Kidney tubule cell (primary cell): ENCODE results near the gene IFNL2.
"Not testable (repeated sequence)": the region's sequence is repeated elsewhere in the genome, so short reads cannot be mapped to it uniquely, and the experiment has no call there.

Experiments
- DNase-seq: peaks from one replicate; pipeline ENCODE4 v3.0.0-alpha.2; 2018; ENCODE audit warnings: low spot score

Gene IFNL2

DNA sequence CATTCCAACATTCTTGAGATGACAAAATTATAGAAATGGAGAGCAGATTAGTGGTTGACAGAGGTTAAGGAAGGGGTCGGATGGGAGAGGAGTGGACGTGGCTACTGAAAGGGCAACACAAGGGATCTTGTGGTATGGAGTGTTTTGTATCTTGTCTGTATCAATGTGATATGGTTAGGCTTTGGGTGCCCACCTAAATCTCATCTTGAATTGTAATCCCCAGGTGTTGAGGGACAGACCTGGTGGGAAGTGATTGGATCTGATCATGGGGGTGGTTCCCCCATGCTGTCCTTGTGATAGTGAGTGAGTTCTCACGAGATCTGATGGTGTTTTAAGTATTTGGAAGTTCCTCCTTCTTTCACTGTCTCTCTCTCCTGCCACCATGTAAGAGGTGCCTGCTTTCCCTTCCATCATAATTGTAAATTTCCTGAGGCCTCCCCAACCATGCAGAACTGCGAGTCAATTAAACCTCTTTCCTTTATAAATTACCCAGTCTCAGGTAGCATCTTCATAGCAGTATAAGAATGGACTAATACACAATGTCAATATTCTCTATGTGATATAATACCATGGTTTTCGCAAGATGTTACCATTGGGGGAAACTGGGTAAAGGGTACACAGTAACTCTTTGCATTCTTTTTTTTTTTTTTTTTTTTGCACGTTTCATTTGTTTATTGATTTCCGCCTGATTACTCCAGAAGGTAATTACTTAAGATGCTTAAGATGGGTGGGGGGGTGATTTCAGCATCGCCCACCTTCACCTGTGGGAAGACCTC is 14.6 kb upstream of the IFNL2 start:
- no peak for DNase-seq

DNA sequence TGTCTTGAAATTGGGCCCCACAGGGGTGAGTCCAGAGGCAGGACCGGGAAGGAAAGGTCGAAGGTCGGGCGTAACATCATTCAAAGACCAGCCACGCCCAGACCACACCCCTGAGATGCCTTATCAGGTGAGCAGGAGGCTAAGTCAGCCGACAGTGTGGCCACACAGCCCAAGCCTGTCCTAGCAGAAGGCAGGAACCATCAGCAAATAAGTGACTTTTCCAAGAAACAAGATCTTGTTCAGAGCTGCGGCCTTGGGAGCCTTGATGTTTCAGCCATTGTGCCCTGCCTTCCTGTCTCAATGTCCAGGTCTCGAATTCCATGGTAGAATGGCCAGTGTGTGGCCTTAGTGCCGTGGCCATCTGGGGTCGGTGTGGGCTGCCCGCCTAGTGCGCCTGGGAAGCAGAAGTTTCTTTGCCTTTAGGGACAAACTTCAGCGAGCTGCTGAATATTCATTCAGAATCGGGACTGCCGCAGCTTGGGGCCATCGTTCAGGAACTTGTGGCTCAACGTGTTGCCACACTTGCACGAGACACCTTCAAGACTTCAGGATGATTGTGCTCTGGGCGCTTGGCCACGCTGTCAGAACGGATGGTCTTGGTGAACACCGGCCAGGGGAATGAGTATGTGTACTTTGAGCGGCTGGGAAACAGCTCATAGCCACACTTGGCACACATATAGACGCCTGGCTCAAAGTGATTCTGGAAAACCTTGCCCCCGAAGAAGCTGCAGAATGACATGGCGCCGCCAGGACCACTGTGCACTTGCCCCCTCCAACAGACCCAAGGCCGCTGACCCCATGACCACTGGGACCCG is 13.5 kb upstream of the IFNL2 start:
- DNase-seq, result no peak

DNA sequence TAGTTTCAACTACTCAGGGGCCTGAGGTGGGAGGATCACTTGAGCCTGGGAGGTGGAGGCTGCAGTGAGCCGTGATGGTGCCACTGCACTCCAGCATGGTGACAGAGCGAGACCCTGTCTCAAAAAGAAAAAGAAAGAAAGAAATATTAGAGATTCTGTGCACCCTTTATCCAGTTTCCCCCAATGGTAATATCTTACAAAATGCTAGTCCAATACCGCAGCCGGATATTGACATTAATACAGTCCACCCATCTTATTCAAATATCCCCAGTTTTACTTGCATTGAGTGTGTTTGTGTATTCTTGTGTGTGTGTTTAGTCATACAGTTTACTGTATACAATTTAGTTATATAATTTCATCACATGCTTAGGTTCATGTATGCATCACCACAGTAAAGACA is 11.0 kb upstream of the IFNL2 start:
- no peak for DNase-seq

DNA sequence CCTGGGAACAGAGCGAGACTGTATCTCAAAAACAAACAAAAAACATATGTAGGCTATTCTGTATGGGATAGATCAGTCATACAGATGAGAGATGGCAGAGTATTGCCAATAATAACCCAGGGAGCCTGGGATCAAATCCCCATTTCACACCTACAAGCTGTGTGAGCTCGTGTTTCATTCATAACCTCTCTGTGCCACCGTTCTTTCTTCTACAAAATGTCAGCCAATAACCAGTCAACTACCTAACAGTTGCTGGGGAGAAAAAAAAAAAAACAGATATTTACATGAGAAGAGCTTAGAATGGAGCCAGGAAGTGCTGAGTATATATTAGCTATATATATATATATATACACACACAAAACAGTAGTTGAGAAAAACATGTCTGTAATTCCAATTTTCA is 6.5 kb upstream of the IFNL2 start:
- no peak for DNase-seq

DNA sequence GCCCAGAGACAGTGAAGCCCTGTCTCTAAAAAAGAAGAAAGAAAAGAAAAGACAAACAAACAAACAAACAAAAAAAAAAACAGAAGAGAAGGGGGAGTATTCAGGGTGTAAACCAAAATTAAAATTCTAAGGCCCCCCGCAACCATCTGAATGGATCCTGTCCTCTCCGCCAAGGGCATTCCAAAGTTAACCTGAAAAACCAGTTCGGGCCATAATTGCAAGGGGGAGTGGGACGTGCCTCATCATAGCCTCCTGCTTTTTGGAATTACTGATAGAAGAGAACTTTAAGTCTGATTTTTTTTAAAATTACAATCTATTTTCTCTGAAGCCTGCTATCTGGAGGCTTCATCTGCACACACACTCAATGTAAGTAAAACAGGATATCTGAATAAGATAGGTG is 5.7 kb upstream of the IFNL2 start:
- no peak for DNase-seq

DNA sequence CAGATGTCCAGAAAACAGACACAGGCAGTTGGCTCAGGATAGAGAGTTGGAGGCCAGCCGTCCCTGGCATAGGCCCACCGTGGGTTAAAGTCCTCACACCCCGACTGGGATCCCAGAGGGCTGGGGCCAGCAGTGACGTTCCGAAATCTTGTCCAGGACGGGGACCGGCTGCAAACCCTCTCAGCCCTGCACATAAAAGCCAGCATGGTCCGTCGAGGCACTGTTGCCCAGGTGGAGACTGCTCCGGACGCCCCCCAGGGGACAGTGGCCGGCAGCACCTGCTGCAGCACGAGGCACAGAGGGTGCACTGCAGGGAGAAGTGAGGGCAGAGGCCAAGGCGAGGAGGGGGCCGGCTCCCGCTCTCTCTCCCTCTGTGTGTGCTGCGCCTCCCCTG is 4.3 kb upstream of the IFNL2 start:
- no peak for DNase-seq

DNA sequence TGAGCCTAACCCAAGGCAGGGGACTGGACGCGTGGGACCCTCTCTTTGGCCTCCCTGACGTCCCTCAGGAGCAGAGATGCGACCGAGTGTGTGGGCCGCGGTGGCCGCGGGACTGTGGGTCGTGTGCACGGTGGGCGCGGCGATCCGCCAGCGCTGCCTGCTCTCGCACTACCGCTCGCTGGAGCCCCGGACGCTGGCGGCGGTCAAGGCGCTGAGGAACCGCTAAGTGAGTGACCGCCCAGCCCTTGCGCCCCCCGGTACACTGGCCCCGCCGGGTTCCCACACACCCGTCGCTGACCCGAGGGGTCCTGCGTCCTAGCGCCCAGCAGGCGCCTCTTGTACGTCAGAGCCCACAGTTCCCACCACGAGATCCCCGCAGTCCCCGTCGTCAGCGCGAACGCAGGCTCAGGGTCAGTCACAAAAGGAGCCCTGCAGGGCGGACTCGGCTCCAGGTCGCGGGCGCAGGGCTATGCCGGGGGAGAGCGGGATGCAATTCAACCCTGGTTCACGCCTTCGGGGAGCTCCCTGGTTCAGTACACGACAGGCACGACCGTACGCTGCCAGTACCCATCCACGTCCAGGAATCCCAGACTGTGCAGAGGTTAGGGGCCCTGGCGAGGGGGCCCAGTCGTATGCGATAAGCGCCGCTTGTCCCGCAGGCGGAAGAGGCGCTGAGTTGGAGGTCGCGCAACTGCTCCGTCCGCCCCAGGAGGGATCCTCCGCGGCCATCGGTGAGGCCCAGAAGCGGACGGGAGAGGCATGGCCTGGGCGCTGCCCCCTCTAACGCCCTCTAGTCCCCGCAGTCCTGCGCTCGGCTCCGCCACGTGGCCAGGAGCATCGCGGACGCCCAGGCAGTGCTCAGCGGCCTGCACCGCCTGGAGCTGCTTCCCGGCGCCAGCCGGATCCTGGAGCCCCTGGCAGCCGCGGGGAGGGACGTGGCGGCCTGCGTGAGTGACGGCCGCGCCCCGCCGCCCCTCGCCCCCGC is 3.6 kb upstream of the IFNL2 start:
- DNase-seq, result no peak

DNA sequence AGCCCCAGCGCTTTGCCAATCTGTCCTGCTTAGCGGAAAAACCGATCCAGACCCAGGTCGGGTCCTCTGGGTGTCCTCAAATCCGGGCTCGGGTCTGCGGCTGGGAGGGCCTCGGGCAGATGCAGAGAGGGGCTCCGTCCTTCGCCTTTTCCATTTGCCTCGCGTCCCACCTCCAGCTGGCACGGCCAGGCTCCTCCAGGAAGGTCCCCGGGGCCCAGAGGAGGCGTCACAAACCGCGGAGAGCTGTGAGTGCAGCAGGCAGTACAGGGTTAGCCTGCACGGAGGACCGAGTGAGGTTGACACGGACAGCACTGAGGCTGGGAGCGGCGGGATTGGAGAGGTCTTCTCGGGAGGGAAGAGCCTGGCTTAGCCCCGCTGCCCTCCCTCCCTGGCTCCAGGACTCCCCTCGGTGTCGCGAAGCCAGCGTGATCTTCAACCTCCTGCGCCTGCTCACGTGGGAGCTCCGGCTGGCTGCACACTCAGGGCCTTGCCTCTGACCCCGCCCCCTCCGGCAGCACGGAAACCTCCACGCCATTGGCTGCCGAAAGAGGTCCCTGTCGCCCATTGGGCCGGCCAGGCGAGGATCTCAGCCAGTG is 2.8 kb upstream of the IFNL2 start:
- no peak for DNase-seq

DNA sequence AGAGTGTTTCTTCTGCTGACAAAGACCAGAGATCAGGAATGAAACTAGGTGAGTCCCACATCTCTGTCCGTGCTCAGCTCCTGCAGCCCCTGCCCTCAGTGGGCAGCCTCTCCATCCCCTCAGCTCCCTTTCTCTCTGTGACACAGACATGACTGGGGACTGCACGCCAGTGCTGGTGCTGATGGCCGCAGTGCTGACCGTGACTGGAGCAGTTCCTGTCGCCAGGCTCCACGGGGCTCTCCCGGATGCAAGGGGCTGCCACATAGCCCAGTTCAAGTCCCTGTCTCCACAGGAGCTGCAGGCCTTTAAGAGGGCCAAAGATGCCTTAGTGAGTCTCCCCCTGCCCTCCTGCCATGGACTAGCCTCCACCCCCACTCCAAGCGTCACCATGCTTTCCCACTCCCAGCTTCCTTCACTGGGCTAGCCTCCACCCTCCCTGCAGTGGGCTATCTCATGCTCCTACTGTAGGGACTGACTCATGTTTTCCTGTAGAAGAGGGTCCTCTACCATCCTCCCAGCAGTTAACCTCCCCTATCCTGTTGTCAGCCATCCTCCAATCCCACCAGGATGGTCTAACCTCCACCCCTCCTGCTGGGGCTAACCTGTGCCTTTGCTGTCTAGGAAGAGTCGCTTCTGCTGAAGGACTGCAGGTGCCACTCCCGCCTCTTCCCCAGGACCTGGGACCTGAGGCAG is 481 bp downstream of the IFNL2 start:
- DNase-seq, result not testable (repeated sequence)

DNA sequence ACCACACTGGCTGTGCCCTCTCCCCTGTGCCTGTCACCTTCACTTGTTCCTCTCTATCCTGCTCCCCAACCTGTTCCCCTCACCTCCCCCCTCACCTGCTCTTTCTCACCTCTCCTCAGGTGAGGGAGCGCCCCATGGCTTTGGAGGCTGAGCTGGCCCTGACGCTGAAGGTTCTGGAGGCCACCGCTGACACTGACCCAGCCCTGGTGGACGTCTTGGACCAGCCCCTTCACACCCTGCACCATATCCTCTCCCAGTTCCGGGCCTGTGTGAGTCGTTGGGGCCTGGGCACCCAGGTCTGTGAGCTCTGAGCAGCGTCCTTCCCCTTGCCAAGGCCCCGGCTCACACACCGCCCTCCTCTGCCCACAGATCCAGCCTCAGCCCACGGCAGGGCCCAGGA is 1.2 kb downstream of the IFNL2 start:
- not testable (repeated sequence) for DNase-seq

DNA sequence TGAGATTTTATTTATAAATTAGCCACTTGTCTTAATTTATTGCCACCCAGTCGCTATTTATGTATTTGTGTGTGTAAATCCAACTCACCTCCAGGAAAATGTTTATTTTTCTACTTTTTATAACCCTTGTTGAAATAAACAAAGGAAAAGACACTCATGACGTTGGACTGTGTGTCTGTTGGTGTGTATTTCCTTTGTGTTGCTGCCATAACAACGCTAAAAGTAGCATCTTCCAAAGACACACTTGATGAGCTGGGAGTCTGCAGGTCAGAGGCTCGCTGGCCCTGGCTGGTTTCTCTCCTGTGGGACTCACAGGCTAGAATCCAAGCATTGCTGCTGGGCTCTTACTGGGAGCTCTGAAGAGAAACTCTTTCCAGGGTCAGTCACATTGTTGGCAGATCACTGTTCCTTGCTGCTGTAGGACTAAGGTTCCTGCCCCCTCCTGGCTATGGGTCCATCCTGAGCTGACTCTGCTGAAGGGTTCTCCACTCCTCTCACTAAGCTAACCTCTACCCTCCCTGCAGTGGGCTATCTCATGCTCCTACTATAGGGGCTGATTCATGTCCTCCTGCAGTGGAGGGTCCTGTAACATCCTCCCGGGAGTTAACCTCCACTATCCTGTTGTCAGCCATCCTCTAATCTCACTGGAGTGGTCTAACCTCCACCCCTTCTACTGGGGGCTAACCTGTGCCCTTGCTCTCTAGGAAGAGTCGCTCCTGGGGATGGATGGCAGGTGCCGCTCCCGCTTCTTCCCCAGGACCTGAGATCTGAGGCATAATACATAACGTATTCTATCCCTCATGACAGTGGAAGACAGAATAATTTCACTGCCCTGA is 2.1 kb downstream of the IFNL2 start:
- no peak for DNase-seq

DNA sequence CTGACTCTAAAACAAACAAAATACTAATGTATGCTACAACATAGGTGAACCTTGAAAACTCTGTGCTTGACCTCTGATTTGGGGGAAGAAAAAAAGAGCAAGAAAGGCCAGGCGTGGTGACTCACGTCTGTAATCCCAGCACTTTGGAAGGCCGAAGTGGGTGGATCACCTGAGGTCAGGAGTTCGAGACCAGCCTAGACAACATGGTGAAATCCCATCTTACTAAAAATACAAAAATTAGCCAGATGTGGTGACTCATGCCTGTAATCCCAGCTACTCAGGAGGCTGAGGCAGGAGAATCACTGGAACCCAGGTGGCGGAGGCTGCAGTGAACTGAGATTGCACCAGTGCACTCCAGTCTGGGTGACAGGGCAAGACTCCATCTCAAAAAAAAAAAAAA is 5.7 kb downstream of the IFNL2 start:
- not testable (repeated sequence) for DNase-seq

DNA sequence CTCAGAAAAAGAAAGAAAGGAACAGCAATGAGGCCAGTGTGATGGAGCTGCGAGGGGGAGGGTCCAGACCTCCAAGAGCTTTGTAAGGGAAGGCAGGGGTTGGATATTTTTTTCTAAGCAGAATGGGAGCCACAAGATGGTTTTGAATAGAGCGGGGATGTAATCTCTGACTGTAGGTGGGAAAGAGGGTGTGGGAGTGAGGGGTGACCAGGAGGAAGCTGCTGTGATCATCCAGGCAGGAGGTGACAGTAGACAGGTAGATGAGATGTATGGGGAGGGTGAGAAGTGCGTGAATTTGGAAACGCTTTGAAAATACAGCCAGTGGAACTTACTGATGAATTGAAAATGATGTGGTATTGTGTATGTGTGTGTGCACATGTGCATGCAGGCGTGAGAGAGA is 7.4 kb downstream of the IFNL2 start:
- no peak for DNase-seq

DNA sequence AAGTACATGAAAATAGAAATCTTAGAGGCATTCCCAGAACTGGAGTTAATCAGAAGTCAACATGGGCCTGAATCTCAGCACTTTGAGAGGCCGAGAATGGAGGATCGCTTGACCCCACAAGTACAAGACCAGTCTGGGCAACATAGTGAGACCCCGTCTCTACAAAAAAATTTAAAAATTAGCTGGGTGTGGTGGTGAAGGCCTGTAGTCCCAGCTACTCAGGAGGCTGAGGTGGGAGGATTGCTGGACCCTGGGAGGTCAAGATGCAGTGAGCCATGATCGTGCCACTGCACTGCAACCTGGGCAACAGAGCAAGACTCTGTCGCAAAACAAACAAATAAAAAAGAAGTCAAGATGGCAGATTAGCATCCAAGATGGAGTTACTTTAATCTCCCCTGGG is 8.5 kb downstream of the IFNL2 start:
- DNase-seq, result no peak

DNA sequence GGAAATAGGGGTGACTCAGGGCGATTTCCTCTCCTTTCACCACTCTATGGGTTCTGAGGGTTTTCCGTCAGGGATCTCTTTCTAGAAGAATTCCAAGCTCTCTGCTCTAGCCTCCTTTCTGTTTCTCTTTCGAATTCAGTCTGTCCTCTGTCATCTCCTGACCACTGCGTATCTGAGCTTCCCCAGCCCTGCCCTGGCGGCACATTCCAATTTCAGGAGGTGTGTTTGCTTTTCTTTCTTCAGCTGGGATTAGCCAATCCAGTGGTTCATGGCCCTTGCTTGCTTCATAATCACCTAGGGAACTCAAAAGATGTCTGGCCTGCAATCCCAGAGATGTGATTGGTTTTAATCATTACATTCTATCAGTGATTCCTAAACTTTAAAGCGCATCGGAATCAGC is 9.4 kb downstream of the IFNL2 start:
- DNase-seq, result no peak

DNA sequence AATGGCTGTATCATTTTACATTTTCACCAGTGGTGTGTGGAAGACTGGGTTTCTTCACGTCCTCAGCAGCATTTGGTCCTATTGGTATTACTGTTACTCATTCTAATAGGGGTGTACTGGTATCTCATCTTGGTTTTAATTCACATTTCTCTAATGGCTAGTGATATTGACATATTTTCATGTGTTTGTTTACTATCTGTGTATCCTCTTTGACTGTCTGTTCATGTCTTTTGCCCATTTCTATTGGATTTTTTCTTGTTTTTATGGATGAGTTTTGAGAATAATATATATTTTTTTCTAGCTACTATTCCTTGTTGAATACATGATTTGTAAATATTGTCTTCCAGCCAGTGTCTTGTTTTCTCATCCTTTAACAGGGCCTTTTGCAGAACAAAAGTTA is 13.8 kb downstream of the IFNL2 start:
- no peak for DNase-seq

DNA sequence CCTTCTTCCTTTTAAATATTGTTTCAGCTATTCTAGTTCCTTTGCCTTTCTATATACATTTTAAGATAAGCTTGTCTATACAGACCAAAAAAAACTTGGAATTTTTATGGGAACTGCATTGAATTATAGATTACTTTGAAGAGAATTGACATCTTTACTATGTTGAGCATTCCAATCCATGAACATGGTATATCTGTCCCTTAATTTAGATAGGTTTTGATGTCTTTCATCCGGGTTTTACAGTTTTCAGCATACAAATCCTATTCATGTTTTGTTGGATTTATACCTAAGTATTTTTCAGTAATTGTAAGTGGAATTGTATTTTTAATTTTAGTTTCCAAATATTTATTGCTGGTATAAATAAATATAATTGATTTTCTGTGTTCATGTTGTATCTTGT is 15.8 kb downstream of the IFNL2 start:
- no peak for DNase-seq

DNA sequence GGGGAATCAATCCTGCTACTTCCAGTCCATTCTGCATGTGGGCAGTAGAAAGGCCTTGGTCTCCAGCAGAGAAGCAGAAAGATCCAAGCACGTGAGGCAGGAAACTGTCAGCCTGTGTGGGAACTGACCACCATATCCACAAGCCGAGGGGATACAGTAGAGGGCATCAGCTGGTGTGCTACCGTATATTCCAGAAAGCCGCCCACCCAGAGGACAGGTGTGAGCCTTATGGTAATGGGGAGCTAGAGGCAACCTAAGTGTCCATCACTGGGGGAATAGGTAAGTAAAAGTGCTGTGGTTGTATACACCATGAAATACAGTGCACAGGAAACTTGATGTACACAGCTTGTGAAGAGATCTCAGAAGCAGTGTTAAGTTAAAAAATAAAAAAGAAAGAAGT is 25.2 kb downstream of the IFNL2 start:
- DNase-seq, result no peak

DNA sequence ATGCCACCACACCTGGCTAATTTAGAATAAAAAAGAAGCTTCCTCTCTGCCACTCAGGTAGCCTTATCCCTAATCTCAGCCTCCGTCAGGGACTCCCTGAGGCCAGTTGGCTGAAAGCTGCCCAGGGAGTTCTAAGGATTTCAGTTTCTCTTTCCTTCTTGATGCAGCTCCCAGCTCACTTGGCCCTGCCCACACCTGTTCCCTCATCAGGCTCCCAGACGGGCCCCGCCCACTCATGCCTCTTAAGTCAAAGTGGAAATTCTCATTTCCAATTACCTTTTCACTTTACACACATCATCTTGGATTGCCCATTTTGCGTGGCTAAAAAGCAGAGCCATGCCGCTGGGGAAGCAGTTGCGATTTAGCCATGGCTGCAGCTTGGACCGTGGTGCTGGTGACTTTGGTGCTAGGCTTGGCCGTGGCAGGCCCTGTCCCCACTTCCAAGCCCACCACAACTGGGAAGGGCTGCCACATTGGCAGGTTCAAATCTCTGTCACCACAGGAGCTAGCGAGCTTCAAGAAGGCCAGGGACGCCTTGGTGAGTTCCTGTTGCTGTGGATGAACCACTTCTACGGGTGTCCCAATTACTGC is 28.0 kb downstream of the IFNL2 start, which contains the start of gene IFNL1:
TSS of gene IFNL1 (plus strand) at position 353 of the 591 bp plus-strand sequence. CDS start at position 368, 15 bp downstream.
- DNase-seq, result no peak

DNA sequence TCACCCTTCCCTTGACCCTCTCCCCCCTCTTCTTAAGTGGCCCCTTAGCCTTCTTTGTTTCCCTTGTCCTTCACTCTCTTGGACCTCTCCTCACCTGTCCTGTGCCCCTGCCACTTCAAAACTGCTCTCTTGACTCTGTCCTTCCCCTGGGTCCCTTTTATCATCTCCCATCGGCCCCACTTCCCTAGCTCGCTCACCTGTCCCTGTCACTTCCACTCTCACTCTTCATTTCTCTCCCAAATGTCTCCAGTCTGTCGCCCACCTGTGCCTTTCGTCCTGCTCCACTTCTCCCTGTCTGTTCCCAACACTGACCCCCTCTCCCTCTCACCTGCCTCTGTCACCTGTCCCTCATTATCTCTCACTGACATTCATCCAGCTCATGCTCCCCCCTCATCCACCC is 28.7 kb downstream of the IFNL2 start:
- no peak for DNase-seq
